WERI-Rb-1 (cell line): Measurements from ENCODE around the gene SCNM1.
A peak's percentile ranks its signal among the peaks of the same experiment; 100 is the strongest.

Experiments
- DNase-seq: peaks from one replicate; pipeline ENCODE4 v3.0.0-alpha.2; 2020
- H3K27ac ChIP-seq: fragments of 250-450 bp; sonication (Bioruptor Pico); 2 replicates; pipeline ENCODE4 v1.5.1; 2020; ENCODE audit warnings: mild to moderate bottlenecking, moderate library complexity
- H3K27me3 ChIP-seq: fragments of 250-450 bp; sonication (Bioruptor Pico); 2 replicates; pipeline ENCODE4 v1.5.1; 2021; ENCODE audit warnings: mild to moderate bottlenecking, low read depth, moderate library complexity; ENCODE audit not compliant: insufficient read depth, severe bottlenecking
- H3K36me3 ChIP-seq: fragments of 250-450 bp; sonication (Bioruptor Pico); 2 replicates; pipeline ENCODE4 v1.5.1; 2020; ENCODE audit warnings: mild to moderate bottlenecking, moderate library complexity
- H3K4me3 ChIP-seq: 2 replicates; pipeline ENCODE4 v1.5.1; 2011; ENCODE audit warnings: low read depth, mild to moderate bottlenecking, control low read depth, low read length
- H3K9me3 ChIP-seq: fragments of 250-450 bp; sonication (Bioruptor Pico); 2 replicates; pipeline ENCODE4 v1.5.1; 2021; ENCODE audit warnings: mild to moderate bottlenecking, moderate library complexity; ENCODE audit not compliant: severe bottlenecking
- TF ChIP-seq, protein P1 (sequence below): IDR thresholded peaks from 2 replicates; pipeline ENCODE4 v1.5.1; 2011; ENCODE audit warnings: low read depth, mild to moderate bottlenecking, control low read depth, inconsistent platforms, low read length

SCNM1 gene, protein sequence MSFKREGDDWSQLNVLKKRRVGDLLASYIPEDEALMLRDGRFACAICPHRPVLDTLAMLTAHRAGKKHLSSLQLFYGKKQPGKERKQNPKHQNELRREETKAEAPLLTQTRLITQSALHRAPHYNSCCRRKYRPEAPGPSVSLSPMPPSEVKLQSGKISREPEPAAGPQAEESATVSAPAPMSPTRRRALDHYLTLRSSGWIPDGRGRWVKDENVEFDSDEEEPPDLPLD

DNA sequence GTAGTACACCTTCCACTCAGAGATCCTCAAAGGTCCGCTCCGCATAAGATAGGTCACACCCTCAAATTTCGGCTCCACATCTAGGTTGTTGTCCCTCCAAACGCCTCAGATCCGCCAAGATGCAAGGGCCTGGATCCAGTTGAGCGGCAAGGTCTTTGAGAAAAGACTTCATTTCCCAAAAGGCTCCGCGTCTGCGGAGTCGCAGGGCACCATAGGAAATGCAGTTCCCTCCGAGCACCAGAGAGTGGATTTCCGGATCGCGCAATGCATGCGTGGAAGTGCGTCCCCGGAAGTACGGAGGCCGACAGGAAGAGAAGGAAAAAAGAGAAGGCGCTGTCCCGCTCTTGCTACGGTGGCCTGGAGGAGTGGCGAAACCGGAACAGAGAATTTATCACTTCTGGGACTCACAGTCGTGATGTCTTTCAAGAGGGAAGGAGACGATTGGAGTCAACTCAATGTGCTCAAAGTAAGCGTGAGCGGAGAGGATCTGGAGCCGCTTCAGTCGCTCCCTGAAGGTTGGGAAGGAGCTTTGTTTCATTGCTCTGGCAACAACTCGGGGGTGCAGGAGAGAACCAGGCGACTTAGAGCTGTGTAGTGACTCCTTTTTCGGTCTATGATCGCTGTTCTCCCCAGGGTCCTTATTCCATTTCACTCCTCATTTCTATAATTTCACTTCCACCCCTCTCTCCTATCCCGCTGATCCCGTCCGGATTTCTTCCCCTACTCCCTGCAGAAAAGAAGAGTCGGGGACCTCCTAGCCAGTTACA, at the start of gene SCNM1, which contains the start of gene LYSMD1:
SCNM1 (plus strand) TSS at position 407 of the 767 bp plus-strand sequence; CDS start at position 416, 9 bp downstream.
LYSMD1 (minus strand) TSS at position 165 of the 767 bp plus-strand sequence. CDS start 644 bp downstream, outside the sequence.
- TF ChIP-seq, protein P1, sequence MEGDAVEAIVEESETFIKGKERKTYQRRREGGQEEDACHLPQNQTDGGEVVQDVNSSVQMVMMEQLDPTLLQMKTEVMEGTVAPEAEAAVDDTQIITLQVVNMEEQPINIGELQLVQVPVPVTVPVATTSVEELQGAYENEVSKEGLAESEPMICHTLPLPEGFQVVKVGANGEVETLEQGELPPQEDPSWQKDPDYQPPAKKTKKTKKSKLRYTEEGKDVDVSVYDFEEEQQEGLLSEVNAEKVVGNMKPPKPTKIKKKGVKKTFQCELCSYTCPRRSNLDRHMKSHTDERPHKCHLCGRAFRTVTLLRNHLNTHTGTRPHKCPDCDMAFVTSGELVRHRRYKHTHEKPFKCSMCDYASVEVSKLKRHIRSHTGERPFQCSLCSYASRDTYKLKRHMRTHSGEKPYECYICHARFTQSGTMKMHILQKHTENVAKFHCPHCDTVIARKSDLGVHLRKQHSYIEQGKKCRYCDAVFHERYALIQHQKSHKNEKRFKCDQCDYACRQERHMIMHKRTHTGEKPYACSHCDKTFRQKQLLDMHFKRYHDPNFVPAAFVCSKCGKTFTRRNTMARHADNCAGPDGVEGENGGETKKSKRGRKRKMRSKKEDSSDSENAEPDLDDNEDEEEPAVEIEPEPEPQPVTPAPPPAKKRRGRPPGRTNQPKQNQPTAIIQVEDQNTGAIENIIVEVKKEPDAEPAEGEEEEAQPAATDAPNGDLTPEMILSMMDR = 0 out of 2 replicates have a peak, but pooled peaks have one; percentile 3
- Histone ChIP-seq H3K27ac (peak within 1 kb of the TSS; percentile 86), H3K36me3 (peaks cover 48% of the 10 kb centered on the region), H3K4me3 (peak within 1 kb of the TSS; percentile 84), H3K27me3 (no peaks in the 10 kb centered on the region), H3K9me3 (no peaks in the 10 kb centered on the region)
- DNase-seq = peak; percentile 100

DNA sequence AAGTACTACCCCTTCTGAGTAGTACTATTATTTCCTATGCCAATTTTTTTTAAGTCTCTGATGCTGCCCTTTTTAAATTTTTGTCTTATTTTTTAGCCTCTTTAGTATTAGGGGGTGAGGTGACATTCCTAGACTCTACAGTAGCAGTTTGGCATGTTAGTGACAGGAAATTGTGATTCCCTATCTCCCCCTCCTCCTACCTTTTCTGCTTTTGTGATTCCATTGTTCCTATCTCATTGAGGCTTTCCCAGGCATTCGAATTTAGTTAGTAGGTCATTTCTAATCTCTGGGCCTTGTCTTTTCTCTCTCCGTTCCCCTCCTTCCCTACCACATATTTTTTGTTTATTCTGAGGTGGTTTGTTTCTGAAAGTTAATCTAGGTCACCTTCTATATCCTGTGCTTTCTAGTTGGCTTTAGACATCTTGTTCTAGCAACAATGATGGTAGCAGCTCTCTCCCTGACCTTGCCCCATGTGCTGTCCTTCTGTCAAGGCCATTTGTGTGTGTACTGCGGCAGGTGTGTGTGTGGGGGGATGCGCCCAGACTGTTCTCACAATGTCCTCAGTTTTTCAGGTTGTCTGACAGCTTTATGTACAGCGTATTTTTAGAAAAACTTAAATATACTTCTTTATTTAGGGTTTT, 41.1 kb upstream of the SCNM1 start:
- H3K27ac ChIP-seq = no peak overlapping the region
- no peak overlapping the region for H3K4me3 ChIP-seq
- H3K27me3 ChIP-seq = no peaks in the 10 kb centered on the region
- TF ChIP-seq, protein P1 = no peak
- no peaks in the 10 kb centered on the region for H3K9me3 ChIP-seq
- no peaks in the 10 kb centered on the region; the same call in 1 of the 2 replicates for H3K36me3 ChIP-seq
- DNase-seq = no peak

DNA sequence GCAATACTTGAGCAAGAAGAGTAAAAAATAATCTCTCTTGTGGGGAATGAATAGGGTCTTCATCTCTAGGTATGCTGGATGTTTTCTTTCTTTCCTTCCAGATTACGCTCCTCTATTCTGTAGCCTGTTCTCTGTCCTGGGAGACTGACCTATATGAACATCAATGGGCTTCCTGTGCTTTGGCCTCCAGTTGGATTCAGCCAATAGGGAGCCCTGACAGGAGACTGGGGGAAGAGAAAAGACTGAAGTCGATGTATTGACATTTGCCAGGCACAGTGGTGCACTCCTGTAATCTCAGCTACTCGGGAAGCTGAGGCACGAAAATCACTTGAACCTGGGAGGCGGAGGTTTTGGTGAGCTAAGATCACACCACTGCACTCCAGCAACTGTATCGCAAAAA, 37.1 kb upstream of the SCNM1 start:
- H3K36me3 ChIP-seq = peaks cover 28% of the 10 kb centered on the region
- no peak for DNase-seq
- no peak overlapping the region for H3K4me3 ChIP-seq
- TF ChIP-seq, protein P1 = no peak
- H3K27ac ChIP-seq = no peak overlapping the region
- H3K9me3 ChIP-seq = no peaks in the 10 kb centered on the region
- no peaks in the 10 kb centered on the region for H3K27me3 ChIP-seq

DNA sequence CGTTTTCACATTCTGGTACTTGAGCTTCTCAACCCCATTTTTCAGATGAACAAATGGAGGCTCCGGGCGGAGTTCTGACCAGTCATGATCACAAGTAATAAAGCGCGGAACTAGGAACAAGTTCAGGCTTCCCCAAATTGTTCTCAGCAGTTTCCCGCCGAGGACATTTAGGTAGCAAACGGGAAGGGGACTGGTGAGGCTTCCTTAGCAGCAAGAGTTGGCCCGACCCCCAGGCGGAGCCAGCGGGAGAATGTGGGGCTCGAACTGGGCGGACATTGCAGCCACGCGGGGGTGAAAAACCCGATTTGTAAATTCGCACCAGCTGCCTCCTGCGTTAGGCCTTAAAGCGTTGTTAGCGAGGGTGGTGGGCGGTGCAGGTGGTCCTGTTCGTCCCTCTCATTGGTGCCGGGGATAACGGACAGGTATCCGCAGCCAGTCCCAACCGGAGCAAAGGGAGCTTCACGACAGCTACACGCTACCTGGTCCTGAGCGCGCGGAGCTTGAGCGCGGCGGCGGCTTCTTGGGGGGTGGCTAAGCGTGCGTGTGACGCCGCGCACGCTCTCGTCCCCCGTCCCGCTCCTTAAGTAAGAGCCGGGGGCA, 34.9 kb upstream of the SCNM1 start:
- no peak for DNase-seq
- Histone ChIP-seq H3K27ac (no peak overlapping the region; the same call in 1 of the 2 replicates), H3K4me3 (no peak overlapping the region), H3K9me3 (no peaks in the 10 kb centered on the region), H3K36me3 (peaks cover 51% of the 10 kb centered on the region), H3K27me3 (no peaks in the 10 kb centered on the region)
- TF ChIP-seq, protein P1 = no peak

DNA sequence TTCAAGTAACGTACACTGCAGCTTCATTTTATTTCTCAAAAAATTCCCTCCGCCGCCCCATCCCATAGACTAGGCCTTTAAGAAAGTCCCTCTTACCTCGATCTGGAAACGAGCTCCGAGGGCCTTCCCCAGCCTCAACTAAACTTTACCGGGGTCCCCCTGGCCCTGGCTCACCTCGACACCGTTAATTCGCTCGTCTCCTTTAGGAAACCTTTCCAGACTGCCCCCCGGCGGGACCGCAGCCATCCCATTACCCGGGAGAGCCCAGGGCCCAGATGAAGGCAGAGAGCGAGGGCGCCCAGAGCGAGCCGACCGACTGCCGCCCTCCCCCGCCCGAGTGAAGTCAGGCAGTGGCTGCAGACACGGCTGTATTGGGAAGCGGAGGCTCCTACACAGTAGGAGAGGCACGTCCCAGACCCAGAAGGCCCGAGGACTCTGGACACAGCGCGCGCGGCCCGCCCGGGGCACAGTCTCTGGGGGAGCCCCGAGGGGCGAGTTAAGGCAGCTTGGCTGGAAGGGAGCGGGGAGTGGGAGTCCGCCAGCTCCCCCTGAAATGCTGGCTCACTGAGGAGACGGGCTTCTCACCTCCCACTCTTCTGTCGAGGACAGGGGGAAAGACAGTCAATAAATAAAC, 34.1 kb upstream of the SCNM1 start:
- Histone ChIP-seq H3K27ac (no peak overlapping the region), H3K4me3 (no peak overlapping the region), H3K9me3 (no peaks in the 10 kb centered on the region)

More for the DNA sequence above, 34.1 kb upstream of the SCNM1 start:
- Histone ChIP-seq H3K36me3 (peaks cover 58% of the 10 kb centered on the region), H3K27me3 (no peaks in the 10 kb centered on the region)
- no peak for DNase-seq
- TF ChIP-seq, protein P1 = no peak
